SU-DHL-6 (cell line): ENCODE measurements around the gene ANKRD33B.

Experiments used
- H2AFZ ChIP-seq: fragments of 200-600 bp; sonication (generic); 2 replicates; pipeline ENCODE4 v1.6.1; 2014; ENCODE audit warnings: low read depth, mild to moderate bottlenecking, moderate library complexity, mixed read lengths, antibody characterized with exemption, low read length; ENCODE audit not compliant: severe bottlenecking
- H3F3A ChIP-seq: fragments of 200-600 bp; shearing (Covaris generic); 2 replicates; pipeline ENCODE4 v1.6.0; 2016; ENCODE audit warnings: antibody characterized with exemption, mild to moderate bottlenecking; ENCODE audit not compliant: insufficient read depth
- H3K27ac ChIP-seq: fragments of 200-600 bp; sonication (generic); 2 replicates; pipeline ENCODE4 v1.5.1; 2016; ENCODE audit warnings: low read depth, mild to moderate bottlenecking, low read length, moderate library complexity, mixed read lengths
- H3K27me3 ChIP-seq: fragments of 200-600 bp; sonication (generic), shearing (Covaris generic); 2 replicates; pipeline ENCODE4 v1.6.0; 2014; ENCODE audit warnings: mild to moderate bottlenecking, low read length
- H3K36me3 ChIP-seq: fragments of 200-600 bp; sonication (generic); 2 replicates; pipeline ENCODE4 v1.6.1; 2014; ENCODE audit warnings: mild to moderate bottlenecking, low read length, mixed read lengths
- H3K4me2 ChIP-seq: fragments of 300-600, 200-600 bp; shearing (Covaris generic), sonication (generic); 2 replicates; pipeline ENCODE4 v1.6.0; 2014; ENCODE audit warnings: low read length, low read depth, mild to moderate bottlenecking; ENCODE audit not compliant: poor library complexity, severe bottlenecking
- H3K4me3 ChIP-seq: fragments of 200-600 bp; sonication (generic); 2 replicates; pipeline ENCODE4 v1.5.1; 2014; ENCODE audit warnings: antibody characterized with exemption, low read length, mild to moderate bottlenecking, mixed read lengths; ENCODE audit not compliant: insufficient read depth, poor library complexity, severe bottlenecking
- H3K79me2 ChIP-seq: fragments of 200-600 bp; sonication (generic); 2 replicates; pipeline ENCODE4 v1.6.1; 2014; ENCODE audit warnings: mild to moderate bottlenecking, low read length, moderate library complexity; ENCODE audit not compliant: insufficient read depth
- H3K9ac ChIP-seq: fragments of 200-600 bp; sonication (generic); 2 replicates; pipeline ENCODE4 v1.7.0; 2014; ENCODE audit warnings: mild to moderate bottlenecking, low read length
- H3K9me2 ChIP-seq: fragments of 200-600 bp; sonication (generic); replicated peaks from 2 replicates; pipeline ENCODE4 v1.6.1; 2014; ENCODE audit warnings: low read length; ENCODE audit not compliant: insufficient read depth
- H3K9me3 ChIP-seq: fragments of 200-600 bp; sonication (generic); 2 replicates; pipeline ENCODE4 v1.6.1; 2014; ENCODE audit warnings: low read length, mixed read lengths; ENCODE audit not compliant: insufficient read depth
- H4K20me1 ChIP-seq: fragments of 200-600 bp; sonication (generic); 2 replicates; pipeline ENCODE4 v1.6.1; 2014; ENCODE audit warnings: low read depth, mild to moderate bottlenecking, antibody characterized with exemption, low read length, moderate library complexity, mixed read lengths
- EZH2phosphoT487 ChIP-seq: fragments of 200-600 bp; sonication (generic), shearing (Covaris generic); conservative IDR thresholded peaks from 2 replicates; pipeline ENCODE4 v1.6.1; 2018; ENCODE audit warnings: mild to moderate bottlenecking, antibody characterized with exemption, low read length, moderate library complexity, mixed read lengths
- TF ChIP-seq, protein P1 (sequence below): fragments of 200-600 bp; sonication (generic); IDR thresholded peaks from one replicate; pipeline ENCODE4 v1.5.1; 2017; ENCODE audit warnings: antibody characterized with exemption, mild to moderate bottlenecking, low read length, moderate library complexity; ENCODE audit not compliant: insufficient read depth, poor library complexity, severe bottlenecking

Gene ANKRD33B

DNA sequence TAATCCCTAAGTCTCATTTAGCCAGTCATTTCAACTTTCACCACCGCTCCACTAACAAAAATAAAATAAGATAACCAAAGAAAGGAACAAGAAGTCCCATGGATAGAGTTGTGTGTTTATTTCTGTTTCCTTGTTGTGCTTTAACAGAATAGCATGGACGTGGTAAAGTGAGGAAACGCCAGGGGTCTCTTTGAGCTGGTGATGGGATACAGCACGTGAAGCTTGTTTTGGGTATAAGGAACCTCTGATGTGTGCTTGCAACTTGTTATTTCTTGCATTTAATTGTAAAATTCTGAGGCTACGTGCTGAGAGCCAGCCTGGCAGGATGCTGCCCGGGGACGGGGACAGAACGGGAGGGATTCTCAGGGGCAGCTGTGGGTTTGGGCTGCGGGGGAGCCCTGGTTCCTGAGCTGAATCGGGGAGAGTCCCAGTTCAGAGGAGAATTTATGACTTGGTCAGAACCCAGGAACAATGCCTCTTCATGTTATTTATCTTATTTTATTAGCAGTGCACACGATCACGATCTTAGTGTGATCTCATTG, 63.4 kb downstream of the ANKRD33B start:
- Histone ChIP-seq H3K9me2 (no peaks in the 10 kb centered on the region), H2AFZ (peak overlapping the region; percentile 13), H3K4me3 (peak overlapping the region; percentile 27), H3K9me3 (no peaks in the 10 kb centered on the region), H4K20me1 (no peaks in the 10 kb centered on the region), H3K27ac (peak overlapping the region; percentile 69), H3K4me2 (peak overlapping the region; percentile 63), H3K79me2 (peaks cover 32% of the 10 kb centered on the region), H3K27me3 (no peaks in the 10 kb centered on the region), H3K36me3 (peaks cover 2% of the 10 kb centered on the region; the same call in 1 of the 2 replicates), H3F3A (peaks cover 15% of the 10 kb centered on the region), H3K9ac (peak overlapping the region; percentile 43)
- TF ChIP-seq EZH2phosphoT487, result no peak
- TF ChIP-seq, protein P1, sequence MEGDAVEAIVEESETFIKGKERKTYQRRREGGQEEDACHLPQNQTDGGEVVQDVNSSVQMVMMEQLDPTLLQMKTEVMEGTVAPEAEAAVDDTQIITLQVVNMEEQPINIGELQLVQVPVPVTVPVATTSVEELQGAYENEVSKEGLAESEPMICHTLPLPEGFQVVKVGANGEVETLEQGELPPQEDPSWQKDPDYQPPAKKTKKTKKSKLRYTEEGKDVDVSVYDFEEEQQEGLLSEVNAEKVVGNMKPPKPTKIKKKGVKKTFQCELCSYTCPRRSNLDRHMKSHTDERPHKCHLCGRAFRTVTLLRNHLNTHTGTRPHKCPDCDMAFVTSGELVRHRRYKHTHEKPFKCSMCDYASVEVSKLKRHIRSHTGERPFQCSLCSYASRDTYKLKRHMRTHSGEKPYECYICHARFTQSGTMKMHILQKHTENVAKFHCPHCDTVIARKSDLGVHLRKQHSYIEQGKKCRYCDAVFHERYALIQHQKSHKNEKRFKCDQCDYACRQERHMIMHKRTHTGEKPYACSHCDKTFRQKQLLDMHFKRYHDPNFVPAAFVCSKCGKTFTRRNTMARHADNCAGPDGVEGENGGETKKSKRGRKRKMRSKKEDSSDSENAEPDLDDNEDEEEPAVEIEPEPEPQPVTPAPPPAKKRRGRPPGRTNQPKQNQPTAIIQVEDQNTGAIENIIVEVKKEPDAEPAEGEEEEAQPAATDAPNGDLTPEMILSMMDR, result no peak

DNA sequence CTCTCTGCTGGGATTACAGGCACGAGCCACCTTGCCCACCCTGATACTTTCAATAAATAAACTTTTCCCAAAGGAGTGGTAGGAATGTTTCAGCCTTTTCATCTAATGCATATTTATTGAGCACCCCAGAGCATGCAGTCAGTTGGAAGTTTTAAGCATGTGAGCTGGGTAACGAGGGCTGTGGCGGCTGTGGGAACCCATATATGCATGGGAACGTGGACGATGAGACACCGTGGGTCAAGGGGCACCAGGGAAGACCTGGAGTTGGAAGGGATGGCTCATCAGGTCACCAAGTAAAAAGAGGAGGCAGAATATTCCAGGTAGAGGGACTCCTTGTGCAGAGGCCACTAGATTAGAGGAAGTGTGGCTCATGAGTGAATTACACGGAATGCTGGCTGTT, 64.7 kb downstream of the ANKRD33B start:
- H3K79me2 ChIP-seq, result peaks cover 29% of the 10 kb centered on the region
- no peaks in the 10 kb centered on the region for H4K20me1 ChIP-seq
- H3K27ac ChIP-seq, result no peak overlapping the region
- H3K27me3 ChIP-seq, result no peaks in the 10 kb centered on the region
- peaks cover 18% of the 10 kb centered on the region for H3F3A ChIP-seq
- no peak for TF ChIP-seq EZH2phosphoT487
- TF ChIP-seq, protein P1, result no peak
- H3K4me3 ChIP-seq, result no peak overlapping the region
- H2AFZ ChIP-seq, result no peak overlapping the region
- no peaks in the 10 kb centered on the region for H3K36me3 ChIP-seq
- H3K9me2 ChIP-seq, result no peaks in the 10 kb centered on the region
- no peak overlapping the region for H3K9ac ChIP-seq
- H3K9me3 ChIP-seq, result no peaks in the 10 kb centered on the region
- no peak overlapping the region for H3K4me2 ChIP-seq

DNA sequence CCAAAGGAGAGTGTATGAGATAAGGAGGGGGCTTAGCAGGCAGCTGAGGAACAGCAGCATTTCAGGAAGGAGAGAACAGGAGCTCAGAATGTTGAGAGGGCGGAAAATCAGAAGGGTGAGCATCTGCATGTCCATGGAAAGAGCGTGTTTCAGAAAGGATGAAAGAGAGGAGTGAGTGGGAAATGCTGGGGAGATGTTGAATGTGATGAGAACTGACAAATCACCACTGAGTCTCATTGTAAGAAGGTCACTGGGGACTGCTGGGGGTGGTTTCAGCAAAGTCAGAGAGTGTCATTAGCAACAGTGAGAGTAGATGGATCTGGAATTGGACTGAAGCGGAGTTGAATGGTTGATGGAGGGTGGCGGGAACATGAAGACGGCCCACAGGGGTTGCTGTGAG, 65.8 kb downstream of the ANKRD33B start:
- Histone ChIP-seq H4K20me1 (no peaks in the 10 kb centered on the region), H3K9ac (no peak overlapping the region), H3K36me3 (no peaks in the 10 kb centered on the region), H3K4me3 (no peak overlapping the region), H2AFZ (no peak overlapping the region), H3K9me3 (no peaks in the 10 kb centered on the region), H3K79me2 (peaks cover 36% of the 10 kb centered on the region), H3K27ac (no peak overlapping the region), H3K9me2 (no peaks in the 10 kb centered on the region), H3K27me3 (no peaks in the 10 kb centered on the region), H3K4me2 (no peak overlapping the region), H3F3A (peaks cover 18% of the 10 kb centered on the region)
- TF ChIP-seq EZH2phosphoT487, result no peak
- TF ChIP-seq, protein P1, result no peak
